Measurements from ENCODE around the gene SPOCK2. TPM values are rescaled to one million over a fixed set of nuclear protein-coding genes. Genes with fewer than 3 reads are reported as not detected.

Gene SPOCK2
- total and polyA plus RNA-seq, 2 donors (not counting 1 experiment from before 2014, with no cell fraction given) = 0.02 to 0.33 TPM

- H2AFZ ChIP-seq (ENCODE audit: low read length) = no peak overlapping the region
- no peak overlapping the region for H3K9ac ChIP-seq (ENCODE audit: insufficient read depth, low read length)
- no peak overlapping the region for H3K4me2 ChIP-seq (ENCODE audit: extremely low read depth, insufficient read depth, low read length)
- H3K4me1 ChIP-seq (ENCODE audit: control insufficient read depth, extremely low read depth, insufficient read depth, low read length) = no peaks in the 10 kb centered on the region
- no peaks in the 10 kb centered on the region for H4K20me1 ChIP-seq (ENCODE audit: control insufficient read depth, extremely low read depth, insufficient read depth, low read length)
- no peaks in the 10 kb centered on the region for H3K9me3 ChIP-seq (ENCODE audit: control insufficient read depth, insufficient read depth, low read depth, low read length)
- no peak overlapping the region for H3K4me3 ChIP-seq (replicated peaks in 1 of 4; ENCODE audit: control extremely low read depth in 1 of 4, insufficient read depth in 1 of 4, low read depth in 3 of 4, low read length in 4 of 4)
- H3K27me3 ChIP-seq (ENCODE audit: control insufficient read depth, insufficient read depth, low read length) = no peaks in the 10 kb centered on the region
- no peaks in the 10 kb centered on the region for H3K36me3 ChIP-seq (ENCODE audit: control insufficient read depth, insufficient read depth, low read length)
- no peak for TF ChIP-seq CTCF (conservative IDR thresholded peaks at IDR 0.05 in 1 of 2, IDR thresholded peaks at IDR 0.05 in 1 of 2; ENCODE audit: low read depth in 1 of 2, low read length in 2 of 2)
- TF ChIP-seq EZH2 (IDR thresholded peaks at IDR 0.05; ENCODE audit: low read length, missing control alignments) = no peak
- no peak overlapping the region for H3K27ac ChIP-seq (ENCODE audit: insufficient read depth, low read length)
- H3K79me2 ChIP-seq (ENCODE audit: control insufficient read depth, insufficient read depth, low read length) = no peaks in the 10 kb centered on the region
- peak; percentile 60 to 82 for DNase-seq (ENCODE audit: low read depth in 2 of 2)
These were observed 36.6 kb upstream of the SPOCK2 start for GRCh38 chr10:72124989-72125388.

DNA sequence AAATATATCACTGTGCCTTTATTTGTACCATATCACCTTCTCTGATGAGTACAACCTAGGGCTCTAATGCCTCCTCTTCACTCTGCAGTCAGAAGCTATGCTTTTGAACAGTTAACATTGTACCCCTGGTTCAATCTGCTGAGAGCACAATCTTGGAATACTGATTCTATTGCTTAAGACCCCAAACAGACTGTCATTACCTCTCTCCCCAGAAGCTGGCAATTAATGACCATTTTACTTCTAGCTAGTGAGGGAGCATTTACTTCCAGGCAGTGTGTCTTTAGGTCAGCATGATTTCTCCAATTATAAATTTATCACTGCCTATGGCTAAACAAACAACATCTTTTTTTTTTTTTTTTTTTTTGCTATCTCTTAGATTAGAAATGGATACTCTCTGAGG is 36.0 kb upstream of the SPOCK2 start:
- Histone ChIP-seq H3K4me2 (ENCODE audit: extremely low read depth, insufficient read depth, low read length) (no peak overlapping the region), H2AFZ (ENCODE audit: low read length) (no peak overlapping the region), H4K20me1 (ENCODE audit: control insufficient read depth, extremely low read depth, insufficient read depth, low read length) (no peaks in the 10 kb centered on the region), H3K27me3 (ENCODE audit: control insufficient read depth, insufficient read depth, low read length) (no peaks in the 10 kb centered on the region), H3K36me3 (ENCODE audit: control insufficient read depth, insufficient read depth, low read length) (no peaks in the 10 kb centered on the region), H3K9ac (ENCODE audit: insufficient read depth, low read length) (no peak overlapping the region), H3K4me1 (ENCODE audit: control insufficient read depth, extremely low read depth, insufficient read depth, low read length) (no peaks in the 10 kb centered on the region), H3K79me2 (ENCODE audit: control insufficient read depth, insufficient read depth, low read length) (no peaks in the 10 kb centered on the region), H3K4me3 (replicated peaks in 1 of 4; ENCODE audit: control extremely low read depth in 1 of 4, insufficient read depth in 1 of 4, low read depth in 3 of 4, low read length in 4 of 4) (no peak overlapping the region), H3K9me3 (ENCODE audit: control insufficient read depth, insufficient read depth, low read depth, low read length) (no peaks in the 10 kb centered on the region), H3K27ac (ENCODE audit: insufficient read depth, low read length) (no peak overlapping the region)
- no peak for DNase-seq (ENCODE audit: low read depth in 2 of 2)
- TF ChIP-seq EZH2 (IDR thresholded peaks at IDR 0.05; ENCODE audit: low read length, missing control alignments) = no peak

- no peaks in the 10 kb centered on the region for H3K4me1 ChIP-seq (ENCODE audit: control insufficient read depth, extremely low read depth, insufficient read depth, low read length)
- no peaks in the 10 kb centered on the region for H3K9me3 ChIP-seq (ENCODE audit: control insufficient read depth, insufficient read depth, low read depth, low read length)
- no peak overlapping the region for H3K4me3 ChIP-seq (replicated peaks in 1 of 4; ENCODE audit: control extremely low read depth in 1 of 4, insufficient read depth in 1 of 4, low read depth in 3 of 4, low read length in 4 of 4)
- no peaks in the 10 kb centered on the region for H3K79me2 ChIP-seq (ENCODE audit: control insufficient read depth, insufficient read depth, low read length)
- no peak for DNase-seq (ENCODE audit: low read depth in 2 of 2)
- no peak overlapping the region for H3K27ac ChIP-seq (ENCODE audit: insufficient read depth, low read length)
- no peak overlapping the region for H3K4me2 ChIP-seq (ENCODE audit: extremely low read depth, insufficient read depth, low read length)
- H2AFZ ChIP-seq (ENCODE audit: low read length) = no peak overlapping the region
- H3K9ac ChIP-seq (ENCODE audit: insufficient read depth, low read length) = no peak overlapping the region
- H3K36me3 ChIP-seq (ENCODE audit: control insufficient read depth, insufficient read depth, low read length) = no peaks in the 10 kb centered on the region
- TF ChIP-seq EZH2 (IDR thresholded peaks at IDR 0.05; ENCODE audit: low read length, missing control alignments) (no peak), CTCF (conservative IDR thresholded peaks at IDR 0.05 in 1 of 2, IDR thresholded peaks at IDR 0.05 in 1 of 2; ENCODE audit: low read depth in 1 of 2, low read length in 2 of 2) (no peak)
- no peaks in the 10 kb centered on the region for H4K20me1 ChIP-seq (ENCODE audit: control insufficient read depth, extremely low read depth, insufficient read depth, low read length)
- H3K27me3 ChIP-seq (ENCODE audit: control insufficient read depth, insufficient read depth, low read length) = no peaks in the 10 kb centered on the region
These were observed 35.3 kb upstream of the SPOCK2 start for GRCh38 chr10:72123616-72124015.

All from fibroblast of lung (primary cell).